Measurements from ENCODE around the gene ST6GALNAC1.

ST6GALNAC1 gene

GRCh38 chr17:76581515-76581914, 62.0 kb downstream of the ST6GALNAC1 start:
- Mint-ChIP-seq H3K27ac (no peak overlapping the region), H3K27me3 (peaks cover 28% of the 10 kb centered on the region), H3K36me3 (ENCODE audit: low read depth) (no peaks in the 10 kb centered on the region), H3K9me3 (no peaks in the 10 kb centered on the region), H3K4me1 (ENCODE audit: low read depth) (peaks cover 44% of the 10 kb centered on the region), H3K4me3 (no peak overlapping the region)
- intact Hi-C loops (cut with micrococcal nuclease) = no loop called here

GRCh38 chr17:76579281-76579680, 64.3 kb downstream of the ST6GALNAC1 start:
- peaks cover 22% of the 10 kb centered on the region for H3K27me3 Mint-ChIP-seq
- intact Hi-C loops (cut with micrococcal nuclease) = no loop called here
- H3K36me3 Mint-ChIP-seq (ENCODE audit: low read depth) = peaks cover under 1% of the 10 kb centered on the region
- no peaks in the 10 kb centered on the region for H3K9me3 Mint-ChIP-seq
- H3K27ac Mint-ChIP-seq = no peak overlapping the region
- no peak overlapping the region for H3K4me3 Mint-ChIP-seq
- peaks cover 38% of the 10 kb centered on the region for H3K4me1 Mint-ChIP-seq (ENCODE audit: low read depth)

- Mint-ChIP-seq H3K27ac (no peak overlapping the region), H3K4me3 (no peak overlapping the region), H3K36me3 (ENCODE audit: low read depth) (peaks cover 8% of the 10 kb centered on the region), H3K9me3 (no peaks in the 10 kb centered on the region), H3K27me3 (peaks cover 14% of the 10 kb centered on the region), H3K4me1 (ENCODE audit: low read depth) (peaks cover 37% of the 10 kb centered on the region)
- intact Hi-C loops (cut with micrococcal nuclease) = no loop called here
Measured at GRCh38 chr17:76578376-76578775, 65.2 kb downstream of the ST6GALNAC1 start.

- H3K27ac Mint-ChIP-seq = no peak overlapping the region
- H3K36me3 Mint-ChIP-seq (ENCODE audit: low read depth) = peaks cover 13% of the 10 kb centered on the region
- intact Hi-C loops (cut with micrococcal nuclease) = no loop called here
- H3K9me3 Mint-ChIP-seq = no peaks in the 10 kb centered on the region
- no peak overlapping the region for H3K4me3 Mint-ChIP-seq
- peaks cover 37% of the 10 kb centered on the region for H3K4me1 Mint-ChIP-seq (ENCODE audit: low read depth)
- peaks cover 12% of the 10 kb centered on the region for H3K27me3 Mint-ChIP-seq
Measured at GRCh38 chr17:76577876-76578275, 65.7 kb downstream of the ST6GALNAC1 start.

GRCh38 chr17:76576189-76576588, 67.4 kb downstream of the ST6GALNAC1 start:
- intact Hi-C loops (cut with micrococcal nuclease) = no loop called here
- Mint-ChIP-seq H3K27ac (no peak overlapping the region), H3K4me1 (ENCODE audit: low read depth) (peaks cover 30% of the 10 kb centered on the region), H3K27me3 (peaks cover 5% of the 10 kb centered on the region), H3K4me3 (no peak overlapping the region), H3K36me3 (ENCODE audit: low read depth) (peaks cover 21% of the 10 kb centered on the region), H3K9me3 (no peaks in the 10 kb centered on the region)

- Mint-ChIP-seq H3K9me3 (no peaks in the 10 kb centered on the region), H3K4me1 (ENCODE audit: low read depth) (peaks cover 23% of the 10 kb centered on the region), H3K36me3 (ENCODE audit: low read depth) (peaks cover 21% of the 10 kb centered on the region), H3K4me3 (no peak overlapping the region), H3K27me3 (peaks cover 5% of the 10 kb centered on the region), H3K27ac (no peak overlapping the region)
- intact Hi-C loops (cut with micrococcal nuclease) = no loop called here
Measured at GRCh38 chr17:76575570-76575969, 68.0 kb downstream of the ST6GALNAC1 start.
